Breast epithelium (tissue), 3 donors: ENCODE measurements around the gene TRPV6.

Experiments used
- CTCF ChIP-seq, 3 donors: fragments of 450-650 bp; IDR thresholded peaks; one replicate each; pipeline ENCODE4 v1.5.1; 2016 to 2017; ENCODE audit warnings: antibody characterized with exemption in 3 of 3, mild to moderate bottlenecking in 3 of 3, moderate library complexity in 3 of 3
- POLR2AphosphoS5 ChIP-seq, 3 donors: sonication (generic); formaldehyde crosslinking; IDR thresholded peaks; one replicate each; pipeline ENCODE4 v1.6.1; 2017; ENCODE audit warnings: antibody characterized with exemption in 3 of 3

- TF ChIP-seq CTCF (IDR thresholded peaks at IDR 0.05), result no peak
- no peak for TF ChIP-seq POLR2AphosphoS5 (IDR thresholded peaks at IDR 0.05)
Measured at GRCh38 chr7:142904128-142904527, 18.6 kb upstream of the TRPV6 start.
